SU-DHL-6 (cell line): ENCODE data around the gene RNF217.
"Not testable (repeated sequence)": the region's sequence is repeated elsewhere in the genome, so short reads cannot be mapped to it uniquely, and the experiment has no call there.

Experiments
- H2AFZ ChIP-seq: fragments of 200-600 bp; sonication (generic); 2 replicates; pipeline ENCODE4 v1.6.1; 2014; ENCODE audit warnings: low read depth, mild to moderate bottlenecking, moderate library complexity, mixed read lengths, antibody characterized with exemption, low read length; ENCODE audit not compliant: severe bottlenecking
- H3F3A ChIP-seq: fragments of 200-600 bp; shearing (Covaris generic); 2 replicates; pipeline ENCODE4 v1.6.0; 2016; ENCODE audit warnings: antibody characterized with exemption, mild to moderate bottlenecking; ENCODE audit not compliant: insufficient read depth
- H3K27ac ChIP-seq: fragments of 200-600 bp; sonication (generic); 2 replicates; pipeline ENCODE4 v1.5.1; 2016; ENCODE audit warnings: low read depth, mild to moderate bottlenecking, low read length, moderate library complexity, mixed read lengths
- H3K27me3 ChIP-seq: fragments of 200-600 bp; sonication (generic), shearing (Covaris generic); 2 replicates; pipeline ENCODE4 v1.6.0; 2014; ENCODE audit warnings: mild to moderate bottlenecking, low read length
- H3K36me3 ChIP-seq: fragments of 200-600 bp; sonication (generic); 2 replicates; pipeline ENCODE4 v1.6.1; 2014; ENCODE audit warnings: mild to moderate bottlenecking, low read length, mixed read lengths
- H3K4me2 ChIP-seq: fragments of 300-600, 200-600 bp; shearing (Covaris generic), sonication (generic); 2 replicates; pipeline ENCODE4 v1.6.0; 2014; ENCODE audit warnings: low read length, low read depth, mild to moderate bottlenecking; ENCODE audit not compliant: poor library complexity, severe bottlenecking
- H3K4me3 ChIP-seq: fragments of 200-600 bp; sonication (generic); 2 replicates; pipeline ENCODE4 v1.5.1; 2014; ENCODE audit warnings: antibody characterized with exemption, low read length, mild to moderate bottlenecking, mixed read lengths; ENCODE audit not compliant: insufficient read depth, poor library complexity, severe bottlenecking
- H3K79me2 ChIP-seq: fragments of 200-600 bp; sonication (generic); 2 replicates; pipeline ENCODE4 v1.6.1; 2014; ENCODE audit warnings: mild to moderate bottlenecking, low read length, moderate library complexity; ENCODE audit not compliant: insufficient read depth
- H3K9ac ChIP-seq: fragments of 200-600 bp; sonication (generic); 2 replicates; pipeline ENCODE4 v1.7.0; 2014; ENCODE audit warnings: mild to moderate bottlenecking, low read length
- H3K9me2 ChIP-seq: fragments of 200-600 bp; sonication (generic); replicated peaks from 2 replicates; pipeline ENCODE4 v1.6.1; 2014; ENCODE audit warnings: low read length; ENCODE audit not compliant: insufficient read depth
- H3K9me3 ChIP-seq: fragments of 200-600 bp; sonication (generic); 2 replicates; pipeline ENCODE4 v1.6.1; 2014; ENCODE audit warnings: low read length, mixed read lengths; ENCODE audit not compliant: insufficient read depth
- H4K20me1 ChIP-seq: fragments of 200-600 bp; sonication (generic); 2 replicates; pipeline ENCODE4 v1.6.1; 2014; ENCODE audit warnings: low read depth, mild to moderate bottlenecking, antibody characterized with exemption, low read length, moderate library complexity, mixed read lengths
- CTCF ChIP-seq: fragments of 200-600 bp; sonication (generic); IDR thresholded peaks from one replicate; pipeline ENCODE4 v1.5.1; 2017; ENCODE audit warnings: antibody characterized with exemption, mild to moderate bottlenecking, low read length, moderate library complexity; ENCODE audit not compliant: insufficient read depth, poor library complexity, severe bottlenecking
- EZH2phosphoT487 ChIP-seq: fragments of 200-600 bp; sonication (generic), shearing (Covaris generic); conservative IDR thresholded peaks from 2 replicates; pipeline ENCODE4 v1.6.1; 2018; ENCODE audit warnings: mild to moderate bottlenecking, antibody characterized with exemption, low read length, moderate library complexity, mixed read lengths

RNF217 gene

GRCh38 chr6:124961777-124962638, at the start of gene RNF217:
TSS of gene RNF217 (plus strand) at chr6:124962437. CDS start at chr6:124962545, 108 bp downstream.
- TF ChIP-seq CTCF = no peak
- TF ChIP-seq EZH2phosphoT487 = no peak
- Histone ChIP-seq H3K27ac (no peak within 1 kb of the TSS), H3K79me2 (no peaks in the 10 kb centered on the region), H3F3A (no peaks in the 10 kb centered on the region), H3K4me2 (no peak within 1 kb of the TSS), H3K9me3 (no peaks in the 10 kb centered on the region), H3K36me3 (no peaks in the 10 kb centered on the region), H3K9me2 (no peaks in the 10 kb centered on the region), H4K20me1 (no peaks in the 10 kb centered on the region), H3K27me3 (no peaks in the 10 kb centered on the region), H2AFZ (no peak within 1 kb of the TSS), H3K9ac (no peak within 1 kb of the TSS), H3K4me3 (no peak within 1 kb of the TSS)

DNA sequence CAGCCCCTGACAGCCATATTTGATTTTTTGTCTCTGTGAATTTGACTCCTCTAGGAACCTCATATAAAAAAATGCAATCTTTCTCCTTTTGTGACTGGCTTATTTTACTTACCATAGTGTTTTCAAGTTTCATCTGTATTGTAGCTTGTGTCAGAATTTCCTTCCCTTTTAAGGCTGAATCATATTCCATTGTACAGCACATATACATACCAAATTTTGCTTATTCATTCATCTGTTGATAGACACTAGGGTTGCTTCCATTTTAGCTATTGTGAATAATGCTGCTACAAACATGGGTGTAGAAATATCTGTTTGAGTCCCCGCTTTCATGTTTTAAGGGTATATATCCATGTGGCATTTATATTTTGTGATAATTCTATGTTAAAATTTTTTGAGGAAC, 49.2 kb upstream of the RNF217 start:
- Histone ChIP-seq H3F3A (no peaks in the 10 kb centered on the region), H2AFZ (no peak overlapping the region), H3K36me3 (no peaks in the 10 kb centered on the region), H3K9me2 (no peaks in the 10 kb centered on the region), H3K4me3 (no peak overlapping the region), H3K9me3 (no peaks in the 10 kb centered on the region), H4K20me1 (no peaks in the 10 kb centered on the region), H3K9ac (no peak overlapping the region), H3K4me2 (no peak overlapping the region), H3K27me3 (no peaks in the 10 kb centered on the region), H3K79me2 (no peaks in the 10 kb centered on the region), H3K27ac (no peak overlapping the region)
- TF ChIP-seq EZH2phosphoT487 = no peak

DNA sequence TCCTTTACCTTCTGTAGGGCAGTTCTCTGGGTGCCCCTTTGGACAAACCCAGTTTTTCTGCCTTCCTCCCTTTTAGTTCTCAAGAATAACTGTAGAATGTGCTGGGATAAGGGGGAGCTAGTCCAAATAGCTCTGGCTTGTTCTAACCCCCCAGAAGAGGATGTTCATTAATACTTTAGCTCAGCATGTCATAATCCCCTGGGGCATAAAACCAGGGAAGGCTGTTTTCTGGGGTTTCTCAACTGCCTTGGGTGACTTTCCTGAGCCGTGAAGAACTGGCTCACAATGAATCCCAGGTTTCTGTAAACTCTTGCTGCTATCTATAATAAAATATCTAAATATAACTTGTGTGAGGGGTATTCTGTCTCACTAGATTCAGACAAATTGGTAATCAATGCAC, 44.5 kb upstream of the RNF217 start:
- Histone ChIP-seq H3K4me3 (no peak overlapping the region), H3K9me3 (no peaks in the 10 kb centered on the region), H3K9me2 (no peaks in the 10 kb centered on the region), H3K27me3 (no peaks in the 10 kb centered on the region), H3K79me2 (no peaks in the 10 kb centered on the region), H3K4me2 (no peak overlapping the region), H3K27ac (no peak overlapping the region), H3F3A (no peaks in the 10 kb centered on the region), H2AFZ (no peak overlapping the region), H3K9ac (no peak overlapping the region), H3K36me3 (no peaks in the 10 kb centered on the region), H4K20me1 (no peaks in the 10 kb centered on the region)
- TF ChIP-seq EZH2phosphoT487 (no peak), CTCF (no peak)

- H3K4me2 ChIP-seq, H3K27me3 ChIP-seq, H4K20me1 ChIP-seq, H3K4me3 ChIP-seq, H3F3A ChIP-seq, H3K27ac ChIP-seq, H3K36me3 ChIP-seq, H3K9me2 ChIP-seq, H2AFZ ChIP-seq, H3K79me2 ChIP-seq, H3K9ac ChIP-seq, H3K9me3 ChIP-seq: not testable (repeated sequence)
Measured at GRCh38 chr6:124919703-124920102, 42.5 kb upstream of the RNF217 start.
